ENCODE results near the gene KRT6A. TPM values are rescaled to one million over a fixed set of nuclear protein-coding genes. Genes with fewer than 3 reads are reported as not detected.

Gene KRT6A
- total and polyA plus RNA-seq, 10 of the 15 experiments (the other 5 are each of a cell fraction or from before 2014, with no cell fraction given), result 0.96 TPM; not detected in 9

GRCh38 chr12:52524241-52524897, 31.3 kb upstream of the KRT6A start (continued):
- no peak for TF ChIP-seq ZBTB11 (CRISPR knock-in tag; IDR thresholded peaks at IDR 0.05)

- ATAC-seq (no peak), DNase-seq (ENCODE audit: low read depth, low spot score) (no peak), FAIRE-seq (no peak)
- Histone ChIP-seq H3K4me3 (no peak overlapping the region), H3K36me3 (ENCODE audit: control insufficient read depth in 2 of 2, insufficient read depth in 2 of 2, low read length in 1 of 2) (no peaks in the 10 kb centered on the region), H3K9ac (ENCODE audit: control insufficient read depth, insufficient read depth, low read length) (no peak overlapping the region), H3K4me2 (ENCODE audit: control insufficient read depth, insufficient read depth) (no peak overlapping the region), H3K27me3 (replicated peaks in 1 of 2; ENCODE audit: control insufficient read depth in 2 of 2, insufficient read depth in 2 of 2, low read length in 1 of 2) (peaks cover 0 to 9% of the 10 kb centered on the region in 2 experiments; a peak in 3 of 4 replicates), H3K27ac (ENCODE audit: control insufficient read depth, insufficient read depth) (no peak overlapping the region), H4K20me1 (ENCODE audit: control insufficient read depth, insufficient read depth) (no peaks in the 10 kb centered on the region), H3K79me2 (ENCODE audit: control insufficient read depth, insufficient read depth, low read length) (no peaks in the 10 kb centered on the region), H3K4me1 (ENCODE audit: control insufficient read depth, insufficient read depth, low read length) (no peaks in the 10 kb centered on the region), H3K9me3 (replicated peaks; ENCODE audit: control insufficient read depth, insufficient read depth, low read length) (no peaks in the 10 kb centered on the region), H2AFZ (ENCODE audit: control insufficient read depth, low read depth, low read length) (no peak overlapping the region)
- CTCF ChIA-PET, result no interaction called here
- SMC1A ChIA-PET (ENCODE audit: uncharacterized antibody, unreplicated experiment), result no interaction called here
- in situ Hi-C loops (cut with MboI) (no loop called here), intact Hi-C loops (cut with micrococcal nuclease; ENCODE audit: unreplicated experiment) (no loop called here)
- RAD21 ChIA-PET (ENCODE audit: unreplicated experiment), result no interaction called here
- 10% methylated on average over 4 of the region's 4 CpGs for WGBS (ENCODE audit: insufficient coverage, insufficient replicate concordance, low lambda C conversion rate, missing lambda C conversion rate)
- BruUV-seq (replicated peaks), result no TSS peak
- POLR2A ChIA-PET, result no interaction called here
- TF ChIP-seq WRNIP1 (IDR thresholded peaks at IDR 0.05; ENCODE audit: borderline replicate concordance, low read depth, low read length), result no peak
- no peak for TF ChIP-seq ZBTB11 (CRISPR knock-in tag; IDR thresholded peaks at IDR 0.05)
- no peak for TF ChIP-seq EED (IDR thresholded peaks at IDR 0.05; ENCODE audit: low read depth)
- no peak for TF ChIP-seq BHLHE40 (IDR thresholded peaks at IDR 0.05; ENCODE audit: borderline replicate concordance in 1 of 2, low read depth in 2 of 2, low read length in 1 of 2)
- TF ChIP-seq ZNF687 (IDR thresholded peaks at IDR 0.05), result no peak
- TF ChIP-seq RBBP5 (conservative IDR thresholded peaks at IDR 0.05), result no peak
- TF ChIP-seq BMI1 (IDR thresholded peaks at IDR 0.05; ENCODE audit: borderline replicate concordance), result no peak
- TF ChIP-seq HDAC2 (IDR thresholded peaks at IDR 0.05), result no peak
- no peak for TF ChIP-seq HCFC1 (IDR thresholded peaks at IDR 0.05; ENCODE audit: low read length)
These were observed 30.8 kb upstream of the KRT6A start for GRCh38 chr12:52523824-52524223.

Data from GM12878 (cell line).